ENCODE results near the gene PIKFYVE. TPM values are rescaled to one million over a fixed set of nuclear protein-coding genes. Genes with fewer than 3 reads are reported as not detected.

Gene PIKFYVE
- total RNA-seq, 1 experiment from 2014 or later, result 34.8 TPM

- peaks cover 43% of the 10 kb centered on the region for H3K36me3 ChIP-seq (ENCODE audit: control insufficient read depth, insufficient read depth, low read length)
- ChIA-PET POLR2A (no interaction called here), CTCF (no interaction called here)
- H3K4me1 ChIP-seq (ENCODE audit: control insufficient read depth, insufficient read depth, low read length), result no peaks in the 10 kb centered on the region
- TF ChIP-seq TCF7L2 (IDR thresholded peaks at IDR 0.05; ENCODE audit: low read depth, low read length) (no peak), CTCF (IDR thresholded peaks at IDR 0.05) (no peak), SIN3A (IDR thresholded peaks at IDR 0.05; ENCODE audit: borderline replicate concordance, insufficient read depth, low read depth, low read length) (no peak), POLR2AphosphoS5 (IDR thresholded peaks at IDR 0.05; ENCODE audit: low read depth, low read length) (no peak)
- TF ChIP-seq, protein P1, sequence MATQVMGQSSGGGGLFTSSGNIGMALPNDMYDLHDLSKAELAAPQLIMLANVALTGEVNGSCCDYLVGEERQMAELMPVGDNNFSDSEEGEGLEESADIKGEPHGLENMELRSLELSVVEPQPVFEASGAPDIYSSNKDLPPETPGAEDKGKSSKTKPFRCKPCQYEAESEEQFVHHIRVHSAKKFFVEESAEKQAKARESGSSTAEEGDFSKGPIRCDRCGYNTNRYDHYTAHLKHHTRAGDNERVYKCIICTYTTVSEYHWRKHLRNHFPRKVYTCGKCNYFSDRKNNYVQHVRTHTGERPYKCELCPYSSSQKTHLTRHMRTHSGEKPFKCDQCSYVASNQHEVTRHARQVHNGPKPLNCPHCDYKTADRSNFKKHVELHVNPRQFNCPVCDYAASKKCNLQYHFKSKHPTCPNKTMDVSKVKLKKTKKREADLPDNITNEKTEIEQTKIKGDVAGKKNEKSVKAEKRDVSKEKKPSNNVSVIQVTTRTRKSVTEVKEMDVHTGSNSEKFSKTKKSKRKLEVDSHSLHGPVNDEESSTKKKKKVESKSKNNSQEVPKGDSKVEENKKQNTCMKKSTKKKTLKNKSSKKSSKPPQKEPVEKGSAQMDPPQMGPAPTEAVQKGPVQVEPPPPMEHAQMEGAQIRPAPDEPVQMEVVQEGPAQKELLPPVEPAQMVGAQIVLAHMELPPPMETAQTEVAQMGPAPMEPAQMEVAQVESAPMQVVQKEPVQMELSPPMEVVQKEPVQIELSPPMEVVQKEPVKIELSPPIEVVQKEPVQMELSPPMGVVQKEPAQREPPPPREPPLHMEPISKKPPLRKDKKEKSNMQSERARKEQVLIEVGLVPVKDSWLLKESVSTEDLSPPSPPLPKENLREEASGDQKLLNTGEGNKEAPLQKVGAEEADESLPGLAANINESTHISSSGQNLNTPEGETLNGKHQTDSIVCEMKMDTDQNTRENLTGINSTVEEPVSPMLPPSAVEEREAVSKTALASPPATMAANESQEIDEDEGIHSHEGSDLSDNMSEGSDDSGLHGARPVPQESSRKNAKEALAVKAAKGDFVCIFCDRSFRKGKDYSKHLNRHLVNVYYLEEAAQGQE (IDR thresholded peaks at IDR 0.05; ENCODE audit: insufficient read depth in 1 of 2, low read depth in 2 of 2, low read length in 1 of 2), result no peak
- no peaks in the 10 kb centered on the region for H3K9me3 ChIP-seq (ENCODE audit: control insufficient read depth, insufficient read depth, low read depth, low read length)
- DNase-seq (ENCODE audit: low read depth, low spot score) (no peak), ATAC-seq (no peak)
- no peak overlapping the region for H3K4me3 ChIP-seq (ENCODE audit: low read depth in 2 of 2, low read length in 2 of 2)
- H3K27me3 ChIP-seq (ENCODE audit: control insufficient read depth, insufficient read depth, low read length), result no peaks in the 10 kb centered on the region
- intact Hi-C loops (cut with micrococcal nuclease; ENCODE audit: unreplicated experiment), result no loop called here
- no TSS peak for BruUV-seq (replicated peaks)
- in situ Hi-C loops (cut with HindIII; ENCODE audit: low pct_unique_long_range_greater_than_20kb, low sequenced_read_pairs), result no loop called here
- H3K27ac ChIP-seq (ENCODE audit: low read length), result no peak overlapping the region
Measured at GRCh38 chr2:208300847-208301618, 35.0 kb downstream of the PIKFYVE start.

DNA sequence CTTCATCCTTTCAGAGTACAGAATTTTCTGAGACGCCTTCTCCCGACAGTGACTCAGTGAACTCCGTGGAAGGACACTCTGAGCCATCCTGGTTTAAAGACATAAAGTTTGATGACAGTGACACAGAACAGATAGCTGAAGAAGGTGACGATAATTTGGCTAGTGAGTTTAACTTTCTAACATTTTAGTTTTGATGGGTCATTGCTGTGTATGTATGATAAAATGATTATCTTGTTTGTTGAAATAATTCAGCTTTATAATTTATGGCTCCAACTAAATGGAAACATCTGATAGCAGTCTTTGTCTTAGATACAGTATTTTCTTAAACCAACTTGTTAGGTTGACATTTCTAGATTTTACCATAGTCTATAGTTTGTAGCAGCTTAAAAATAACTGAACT, 38.1 kb downstream of the PIKFYVE start:
- intact Hi-C loops (cut with micrococcal nuclease; ENCODE audit: unreplicated experiment), result no loop called here
- CTCF ChIA-PET, result no interaction called here
- BruUV-seq (replicated peaks), result no TSS peak
- POLR2A ChIA-PET, result no interaction called here
- no peak for ATAC-seq
- Histone ChIP-seq H3K27me3 (ENCODE audit: control insufficient read depth, insufficient read depth, low read length) (no peaks in the 10 kb centered on the region), H3K9me3 (ENCODE audit: control insufficient read depth, insufficient read depth, low read depth, low read length) (no peaks in the 10 kb centered on the region), H3K27ac (ENCODE audit: low read length) (no peak overlapping the region), H3K36me3 (ENCODE audit: control insufficient read depth, insufficient read depth, low read length) (peaks cover 39% of the 10 kb centered on the region), H3K4me3 (ENCODE audit: low read depth in 2 of 2, low read length in 2 of 2) (no peak overlapping the region), H3K4me1 (ENCODE audit: control insufficient read depth, insufficient read depth, low read length) (no peaks in the 10 kb centered on the region)
- DNase-seq (ENCODE audit: low read depth, low spot score), result no peak
- in situ Hi-C loops (cut with HindIII; ENCODE audit: low pct_unique_long_range_greater_than_20kb, low sequenced_read_pairs), result no loop called here
- no peak for TF ChIP-seq CTCF (IDR thresholded peaks at IDR 0.05)
- TF ChIP-seq POLR2AphosphoS5 (IDR thresholded peaks at IDR 0.05; ENCODE audit: low read depth, low read length), result no peak
- no peak for TF ChIP-seq SIN3A (IDR thresholded peaks at IDR 0.05; ENCODE audit: borderline replicate concordance, insufficient read depth, low read depth, low read length)
- no peak for TF ChIP-seq TCF7L2 (IDR thresholded peaks at IDR 0.05; ENCODE audit: low read depth, low read length)
- TF ChIP-seq, protein P1 (IDR thresholded peaks at IDR 0.05; ENCODE audit: insufficient read depth in 1 of 2, low read depth in 2 of 2, low read length in 1 of 2), result no peak
